HG02938 (cell line): ENCODE data around the gene TRHDE.
"Not testable (repeated sequence)": the region's sequence is repeated elsewhere in the genome, so short reads cannot be mapped to it uniquely, and the experiment has no call there.

ENCODE experiments used
- ATAC-seq: cut with Tn5 transposase; IDR thresholded peaks from one replicate; pipeline ENCODE4 v1.9.1; 2021; ENCODE audit warnings: mild to moderate bottlenecking, moderate library complexity; ENCODE audit not compliant: unreplicated experiment

Gene TRHDE

DNA sequence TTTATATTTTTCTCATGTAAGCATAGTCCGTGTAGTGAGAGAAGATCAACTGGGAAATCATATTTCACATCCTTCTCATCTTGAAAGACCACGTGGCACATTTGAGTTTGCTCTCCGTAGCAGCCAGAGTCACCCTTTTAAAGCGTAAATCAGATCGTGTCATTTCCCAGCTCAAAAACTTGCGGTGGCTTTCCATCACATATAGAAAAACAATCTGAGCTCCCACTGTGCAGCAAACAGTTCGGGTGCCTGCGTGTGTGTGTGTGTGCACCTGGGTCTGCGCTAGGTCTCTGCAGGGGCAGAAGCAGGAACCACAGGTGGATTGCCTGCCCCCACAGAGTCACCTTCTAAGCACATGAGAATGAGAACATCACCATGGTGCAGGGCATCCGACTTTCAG, 338.2 kb downstream of the TRHDE start:
- no peak for ATAC-seq

DNA sequence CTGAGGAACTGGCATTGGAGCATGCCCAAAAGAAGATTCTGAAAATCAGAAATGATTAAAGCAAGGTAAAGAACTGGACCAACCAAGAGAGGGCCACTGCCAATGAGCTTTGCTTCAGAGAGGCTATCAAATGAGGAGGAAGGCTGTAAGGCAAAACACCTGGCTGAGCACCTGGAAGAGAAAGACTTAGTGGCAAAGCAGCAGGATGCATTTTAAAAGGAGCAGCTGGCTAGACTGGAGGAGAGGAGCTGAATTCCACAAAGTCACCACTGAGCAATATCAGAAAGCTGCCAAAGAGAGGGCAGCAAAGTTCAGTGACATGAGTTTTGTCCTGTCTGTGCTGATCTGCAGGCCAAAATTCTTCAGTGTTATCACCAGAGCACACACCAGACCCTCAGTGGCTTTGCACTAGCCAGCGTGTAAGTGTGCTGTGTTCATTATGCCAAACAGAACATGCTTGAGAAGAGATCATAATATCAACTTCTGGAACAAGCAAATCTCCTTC, 338.7 kb downstream of the TRHDE start:
- ATAC-seq = no peak

DNA sequence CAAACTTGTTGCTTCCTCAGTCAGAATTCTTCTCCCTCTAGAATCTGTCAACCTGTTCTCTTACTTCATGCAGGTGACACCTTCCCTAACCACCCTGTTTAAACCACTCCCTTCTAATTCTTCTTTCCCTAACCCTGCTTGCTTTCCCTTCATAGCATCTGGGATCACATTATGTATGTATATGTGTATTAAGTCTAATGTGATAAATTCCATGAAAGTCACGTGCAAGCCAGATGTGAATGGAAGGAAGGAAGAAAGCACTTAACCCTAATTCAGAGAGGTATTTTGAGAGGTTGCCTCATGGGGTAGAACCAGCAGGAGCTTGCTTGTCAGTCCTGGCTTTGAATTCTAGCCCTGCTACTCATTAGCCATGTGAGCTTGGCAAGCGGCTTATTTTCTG, 340.0 kb downstream of the TRHDE start:
- ATAC-seq = no peak

DNA sequence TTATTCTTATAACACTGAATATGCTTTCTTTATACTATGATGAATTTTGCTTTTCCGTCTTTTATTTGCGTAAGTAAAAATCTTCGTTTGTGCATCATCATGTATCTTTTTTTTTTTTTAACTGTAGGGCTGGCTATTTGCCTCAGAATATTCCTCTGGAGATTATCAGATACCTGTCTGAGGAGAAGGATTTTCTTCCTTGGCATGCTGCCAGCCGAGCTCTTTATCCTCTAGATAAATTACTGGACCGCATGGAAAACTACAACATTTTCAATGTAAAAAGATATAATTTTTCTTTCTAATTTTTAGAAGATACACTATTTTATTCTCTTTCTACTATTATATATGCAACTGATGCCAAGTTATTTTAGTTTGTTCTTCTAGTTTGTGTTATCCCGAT, 346.6 kb downstream of the TRHDE start:
- no peak for ATAC-seq

DNA sequence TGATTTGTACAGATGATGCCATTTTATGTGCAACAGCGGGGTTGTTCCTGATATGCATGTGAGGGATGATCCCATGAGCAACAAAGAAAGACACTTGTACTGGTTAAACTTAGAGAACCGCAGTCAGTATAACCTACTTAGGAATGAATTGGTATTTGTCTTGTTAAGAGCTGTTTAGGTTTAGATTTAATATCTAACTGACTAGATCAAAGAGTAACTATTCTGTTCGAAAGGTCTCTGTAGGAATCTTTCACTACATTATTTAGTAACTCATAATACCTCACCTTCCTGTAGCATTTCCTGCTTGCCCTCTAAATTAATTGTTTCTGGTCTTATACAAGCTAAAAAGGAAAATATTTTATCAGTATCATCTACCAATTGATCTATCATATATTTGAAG, 350.4 kb downstream of the TRHDE start:
- no peak for ATAC-seq

DNA sequence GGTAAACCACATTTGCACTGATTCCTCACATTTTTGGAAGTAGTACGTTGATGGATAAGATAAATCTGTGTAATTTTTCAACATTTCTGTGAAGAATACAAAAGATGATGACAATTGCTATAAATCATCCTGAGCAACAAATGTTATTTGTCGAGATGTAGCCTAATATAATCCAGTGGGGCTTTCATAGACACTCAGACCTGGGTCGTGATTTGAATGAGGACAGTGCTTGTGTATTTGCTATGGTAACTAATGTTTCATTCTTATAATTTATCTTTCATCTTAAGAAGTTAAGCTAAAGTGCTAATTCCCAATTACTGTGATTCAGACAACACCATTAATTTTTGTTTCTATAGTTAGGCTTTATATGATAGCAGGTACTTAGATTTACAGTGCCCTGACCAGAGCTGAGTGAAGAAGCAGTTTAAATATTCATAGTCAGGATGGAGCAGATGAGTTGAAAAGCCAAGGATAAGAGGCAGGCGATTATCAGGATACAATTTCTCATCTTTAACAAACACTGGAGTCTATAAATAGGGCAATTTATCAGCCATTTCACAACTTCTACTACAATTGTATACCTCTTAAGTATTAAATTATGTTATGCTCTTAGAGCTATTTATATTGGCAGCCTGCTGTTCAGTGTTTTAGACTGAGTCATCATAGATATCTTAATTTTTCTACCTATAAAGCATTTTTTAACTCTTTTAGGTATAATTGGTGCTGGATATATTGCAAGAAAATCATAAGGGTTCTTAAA, 359.9 kb downstream of the TRHDE start:
- ATAC-seq = no peak

DNA sequence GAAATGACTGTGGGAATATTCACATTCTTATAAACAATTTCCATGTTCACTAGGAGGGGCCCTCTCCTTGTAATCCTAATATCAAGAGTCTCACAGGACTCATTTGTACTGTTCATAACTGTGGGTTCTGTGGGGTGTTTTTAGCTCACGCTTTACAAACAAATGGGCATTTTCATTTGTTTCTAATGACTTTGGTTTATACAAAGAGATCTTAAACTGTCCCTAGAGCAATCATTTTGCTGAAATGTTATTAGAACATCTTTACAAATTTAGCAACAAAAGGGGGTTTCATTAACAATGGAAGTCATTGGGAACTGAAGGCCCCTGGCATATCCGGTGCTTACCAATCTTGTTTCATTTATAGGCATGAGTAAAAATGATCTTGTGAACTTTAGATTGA, 370.5 kb downstream of the TRHDE start:
- ATAC-seq = no peak

DNA sequence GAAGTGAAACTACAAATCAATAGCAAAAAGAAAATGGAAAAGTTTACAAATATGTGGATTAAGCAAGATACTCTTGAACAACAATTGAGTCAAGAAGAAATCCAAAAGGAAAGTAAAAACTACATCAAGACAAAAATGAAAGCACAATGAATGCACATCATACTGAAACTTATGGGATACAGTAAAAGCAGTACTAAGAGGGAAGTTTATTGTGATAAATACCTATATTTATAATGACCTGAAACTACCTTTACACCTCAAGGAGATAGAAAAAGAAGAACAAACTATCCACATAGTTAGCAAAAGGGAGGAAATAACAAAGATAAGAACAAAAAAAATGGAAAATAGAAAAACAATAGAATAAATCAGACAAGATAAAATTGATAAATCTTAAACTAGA, 375.0 kb downstream of the TRHDE start:
- ATAC-seq = no peak

DNA sequence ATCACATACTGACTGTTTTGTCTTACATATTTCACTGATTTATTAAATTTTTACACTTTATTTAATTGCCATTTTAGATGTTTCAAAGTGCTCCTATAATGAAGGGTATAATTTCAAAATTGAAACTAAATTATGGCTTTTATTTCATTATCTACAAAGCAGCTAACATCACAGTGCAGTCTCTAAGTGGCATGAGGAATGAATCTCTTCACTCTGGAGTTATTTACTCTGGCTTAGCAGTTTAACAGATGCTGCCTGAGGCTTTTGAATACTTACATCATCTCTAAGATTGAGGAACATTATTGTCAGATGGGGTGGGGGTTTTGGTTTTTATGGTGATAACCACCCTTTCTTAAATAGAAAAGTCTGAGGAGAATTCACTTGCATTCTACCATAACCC, 386.4 kb downstream of the TRHDE start:
- no peak for ATAC-seq

DNA sequence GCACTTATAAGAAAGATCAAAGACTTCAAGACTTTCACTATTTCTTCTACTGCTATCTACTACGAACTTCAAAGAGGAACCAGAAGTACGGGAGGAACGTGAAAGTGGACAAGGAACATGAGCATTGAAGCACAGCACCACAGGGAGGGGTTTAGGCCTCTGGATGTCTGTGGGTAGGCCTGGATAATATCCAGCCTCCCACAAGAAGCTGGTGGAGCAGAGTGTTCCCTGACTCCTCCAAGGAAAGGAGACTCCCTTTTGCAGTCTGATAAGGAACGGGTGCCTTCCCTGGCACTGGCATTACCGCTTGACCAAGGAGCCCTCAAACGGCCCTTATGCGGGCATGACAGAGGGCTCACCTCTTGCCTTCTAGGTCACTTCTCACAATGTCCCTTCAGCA, 388.0 kb downstream of the TRHDE start:
- not testable (repeated sequence) for ATAC-seq

DNA sequence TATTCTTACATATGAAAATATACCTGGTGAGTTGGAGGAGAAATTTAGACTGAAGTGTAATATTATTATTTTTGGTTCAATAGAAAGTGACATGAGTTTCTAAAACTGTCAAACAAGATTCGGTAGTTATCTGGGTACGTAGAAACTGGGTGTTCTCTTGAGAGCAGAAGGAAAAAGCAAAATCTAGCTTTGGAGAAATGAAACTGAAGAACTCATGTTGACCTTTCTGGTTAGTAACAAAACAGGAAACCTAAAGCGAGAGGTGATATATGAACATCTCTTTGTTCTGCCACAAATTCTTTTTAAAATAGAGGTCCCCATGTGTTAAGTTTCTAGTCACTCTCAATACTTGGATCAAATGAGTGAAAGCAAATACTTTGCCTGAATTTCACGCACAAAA, 401.7 kb downstream of the TRHDE start:
- ATAC-seq = peak; percentile 82

DNA sequence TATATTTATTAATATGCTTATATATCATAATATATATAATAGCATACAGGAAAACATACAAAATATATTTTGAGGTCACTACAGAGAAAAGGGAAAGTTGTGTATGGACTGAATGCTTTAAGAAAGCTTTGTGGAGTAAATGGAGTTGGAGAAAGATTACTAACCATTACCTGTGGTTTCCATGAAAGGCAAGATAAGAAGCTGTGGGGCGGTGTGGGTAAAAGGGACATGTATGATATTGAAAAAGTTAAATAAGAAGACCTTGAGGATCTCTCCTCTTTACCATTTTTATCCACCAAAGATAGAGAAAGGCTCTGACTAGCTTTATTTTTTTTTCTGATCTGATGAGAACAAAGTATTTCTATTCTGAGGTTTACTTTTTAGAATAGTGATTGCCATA, 404.4 kb downstream of the TRHDE start:
- no peak for ATAC-seq

DNA sequence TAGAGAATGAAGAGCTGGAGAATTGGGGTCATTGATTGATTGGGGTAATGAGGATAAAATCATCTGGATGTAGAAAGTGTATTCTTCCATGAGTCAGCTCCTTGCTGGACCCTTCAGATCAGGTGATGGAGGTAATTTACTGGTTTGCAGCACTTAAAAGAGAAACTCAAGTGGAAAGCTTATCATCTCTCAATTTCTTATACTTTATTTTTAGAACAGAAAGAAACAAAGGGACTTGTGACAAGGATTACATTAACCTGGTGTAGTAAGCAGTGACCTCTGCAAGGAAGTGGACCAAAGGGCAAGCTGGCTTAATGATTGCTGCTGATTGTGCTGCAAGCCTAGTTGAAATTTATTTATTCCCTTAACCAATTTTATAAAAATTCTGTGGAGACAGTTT, 405.0 kb downstream of the TRHDE start:
- no peak for ATAC-seq

DNA sequence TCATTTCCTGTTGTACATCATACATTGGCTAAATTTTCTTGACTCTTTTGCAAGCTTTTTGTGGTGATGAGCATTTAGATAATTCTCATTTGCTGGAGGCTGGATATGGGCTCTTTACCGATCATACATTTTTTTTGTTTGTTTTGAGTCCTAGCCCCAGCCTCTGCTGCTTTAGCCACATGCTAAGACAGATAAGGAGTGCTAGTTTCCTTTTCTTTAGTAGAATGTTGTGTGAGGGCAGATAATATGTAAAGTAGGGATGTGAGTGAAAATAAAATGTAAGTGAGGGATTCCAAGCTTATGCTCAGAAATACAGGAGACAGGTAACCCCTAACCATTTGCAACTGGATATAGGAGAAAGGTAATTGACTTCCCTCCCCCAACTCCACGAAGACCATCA, 405.7 kb downstream of the TRHDE start:
- ATAC-seq = no peak

DNA sequence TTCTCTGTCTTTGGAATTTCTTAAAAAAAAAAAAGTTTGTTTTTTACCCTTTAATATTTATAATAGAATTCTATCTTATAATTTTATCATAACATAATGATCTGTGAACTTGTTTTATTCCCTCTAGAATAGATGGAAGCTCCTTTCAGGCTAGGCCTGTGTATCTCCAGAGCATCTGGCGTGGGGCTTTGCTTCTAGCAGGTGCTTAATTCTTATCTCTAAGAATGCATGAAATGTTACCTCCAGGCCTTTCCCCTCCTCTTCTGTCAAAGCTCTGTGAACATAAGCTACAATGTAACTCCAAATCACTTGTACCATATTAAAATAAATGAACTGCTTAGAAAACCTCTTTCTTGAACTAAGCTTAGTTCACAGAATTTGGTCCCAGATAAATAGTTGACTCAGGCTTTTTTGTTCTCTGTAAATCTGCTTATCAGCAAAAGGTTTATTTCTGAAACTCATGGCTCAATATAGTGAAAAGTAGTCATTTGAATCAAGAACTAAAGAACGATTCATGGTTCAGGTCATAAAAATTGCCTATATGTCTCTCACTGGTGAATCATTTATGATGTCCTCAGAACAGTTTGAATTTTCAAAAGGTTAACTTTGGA, 407.1 kb downstream of the TRHDE start:
- no peak for ATAC-seq

DNA sequence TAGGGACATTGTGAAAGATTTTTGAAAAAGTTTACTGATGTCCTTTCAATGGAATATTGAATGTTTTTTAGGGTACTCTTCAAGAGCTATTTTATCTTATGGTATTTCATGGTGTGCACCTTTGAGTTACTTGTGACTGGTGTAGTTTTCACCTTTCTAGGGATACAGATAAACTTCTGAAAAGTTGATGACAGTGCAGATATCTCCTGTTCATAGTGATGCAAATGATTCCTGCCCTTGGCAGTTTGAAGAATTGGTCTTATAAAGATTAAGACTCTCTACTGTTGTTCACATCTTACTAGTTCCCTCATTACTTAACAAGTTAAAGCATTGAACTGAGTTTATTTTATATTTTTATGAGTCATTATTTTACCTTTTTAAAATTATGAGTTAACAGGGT, 408.9 kb downstream of the TRHDE start:
- ATAC-seq = no peak

DNA sequence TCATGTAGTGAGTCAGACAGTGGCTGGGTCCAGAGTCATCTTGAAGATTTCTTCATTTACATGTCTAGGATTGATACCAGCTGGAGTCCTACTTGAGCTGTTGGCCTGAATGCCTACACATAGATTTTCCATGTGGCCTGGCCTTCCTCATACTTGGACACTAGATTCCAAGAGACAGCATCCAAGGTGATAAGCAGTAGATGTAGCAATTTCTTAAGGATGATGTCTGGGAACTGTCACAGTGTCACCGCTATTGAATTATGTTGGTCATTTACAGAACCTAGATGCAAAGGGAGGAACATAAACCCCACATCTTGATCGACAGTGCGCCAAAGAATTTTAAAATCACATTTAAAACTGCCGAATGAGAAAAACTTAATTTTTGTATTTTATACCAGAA, 412.3 kb downstream of the TRHDE start:
- no peak for ATAC-seq

DNA sequence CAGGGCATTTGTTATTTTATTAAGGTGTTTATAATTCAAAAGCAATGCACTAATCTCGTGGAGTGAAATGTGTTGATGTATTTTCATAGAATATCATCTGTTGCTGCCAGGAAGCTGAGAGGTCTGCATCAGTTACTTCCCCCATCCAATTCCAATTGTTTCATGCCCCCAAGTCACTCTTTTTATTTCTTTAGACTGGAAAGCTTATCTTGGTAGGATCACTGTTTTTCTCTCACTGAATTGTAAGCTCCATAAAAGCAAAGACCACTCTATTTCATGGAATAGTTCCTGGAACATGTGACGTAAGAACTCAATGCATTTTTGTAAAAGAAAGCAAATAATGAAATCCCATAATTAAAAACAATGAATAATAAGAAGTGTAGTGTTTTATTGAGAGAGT, 420.2 kb downstream of the TRHDE start:
- ATAC-seq = no peak

DNA sequence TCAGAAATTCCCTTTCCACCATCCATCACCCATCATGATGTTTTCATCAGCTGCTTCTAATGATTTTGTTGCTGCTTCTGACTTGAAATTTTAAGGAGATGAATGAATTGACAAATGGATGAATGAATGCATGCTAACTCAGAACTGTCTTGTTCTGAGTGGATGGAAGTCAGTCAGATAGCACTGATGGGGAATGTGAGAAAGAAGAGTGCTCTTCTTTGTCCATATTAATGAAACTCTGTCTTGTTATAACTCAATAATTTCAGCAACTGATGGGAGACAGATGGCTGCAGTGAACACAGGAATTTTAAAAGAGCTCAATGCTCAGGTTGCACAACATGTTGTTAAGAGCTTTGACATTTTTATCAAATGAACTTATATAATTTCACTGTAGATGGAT, 422.0 kb downstream of the TRHDE start:
- no peak for ATAC-seq

DNA sequence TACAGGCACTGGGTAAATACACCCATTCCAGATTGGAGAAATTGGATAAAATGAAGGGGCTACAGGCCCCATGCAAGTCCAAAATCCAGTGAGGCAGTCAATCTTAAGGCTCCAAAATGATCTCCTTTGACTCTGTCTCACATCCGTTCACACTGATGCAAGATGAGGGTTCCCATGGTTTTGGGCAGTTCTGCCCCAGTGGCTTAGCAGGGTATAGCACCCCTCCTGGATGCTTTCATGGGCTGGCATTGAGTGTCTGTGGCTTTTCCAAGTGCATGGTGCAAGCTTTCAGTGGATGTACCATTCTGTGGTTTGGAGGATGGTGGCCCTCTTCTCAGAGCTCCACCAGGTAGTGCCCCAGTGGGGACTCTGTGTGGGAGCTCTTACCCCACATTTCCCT, 427.2 kb downstream of the TRHDE start:
- no peak for ATAC-seq

DNA sequence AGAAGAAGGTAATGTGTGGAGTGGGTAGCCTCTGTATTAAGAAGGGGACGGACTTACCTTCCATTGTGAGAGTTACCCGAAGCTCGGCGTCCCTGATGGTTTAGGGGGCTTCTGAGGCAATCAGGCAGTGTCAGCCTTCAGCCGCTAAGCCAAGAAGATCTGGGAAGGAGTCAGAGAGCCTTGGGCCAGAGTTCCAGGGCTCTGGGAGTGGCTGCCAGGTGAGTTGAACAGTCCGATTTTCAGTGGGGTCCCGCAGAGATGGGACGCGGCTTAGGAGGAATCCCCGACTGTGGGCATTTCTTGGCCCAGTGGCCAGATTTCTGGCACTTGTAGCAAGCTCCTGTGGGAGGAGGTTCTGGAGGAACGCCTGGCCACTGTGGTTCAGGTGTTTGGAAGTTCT, 439.9 kb downstream of the TRHDE start:
- ATAC-seq = not testable (repeated sequence)

DNA sequence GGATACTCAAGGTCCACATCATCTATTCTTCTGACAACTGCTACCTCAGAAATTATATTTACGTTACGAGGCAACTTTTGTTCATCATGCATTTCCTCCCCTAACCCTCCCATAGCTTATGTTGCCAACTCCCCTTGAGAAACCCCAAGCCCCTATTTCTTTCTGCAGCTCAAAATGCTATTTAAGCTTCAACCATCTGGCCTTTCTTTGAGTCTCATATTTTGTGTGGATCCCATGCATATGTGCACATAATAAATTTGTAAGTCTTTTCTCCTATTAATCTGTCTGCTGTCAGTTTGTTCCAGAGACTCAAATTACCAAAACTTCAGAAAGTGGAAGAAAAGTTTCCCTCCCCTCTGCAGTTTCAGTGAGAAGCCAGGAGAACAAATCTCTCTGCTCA, 444.1 kb downstream of the TRHDE start:
- ATAC-seq = no peak

DNA sequence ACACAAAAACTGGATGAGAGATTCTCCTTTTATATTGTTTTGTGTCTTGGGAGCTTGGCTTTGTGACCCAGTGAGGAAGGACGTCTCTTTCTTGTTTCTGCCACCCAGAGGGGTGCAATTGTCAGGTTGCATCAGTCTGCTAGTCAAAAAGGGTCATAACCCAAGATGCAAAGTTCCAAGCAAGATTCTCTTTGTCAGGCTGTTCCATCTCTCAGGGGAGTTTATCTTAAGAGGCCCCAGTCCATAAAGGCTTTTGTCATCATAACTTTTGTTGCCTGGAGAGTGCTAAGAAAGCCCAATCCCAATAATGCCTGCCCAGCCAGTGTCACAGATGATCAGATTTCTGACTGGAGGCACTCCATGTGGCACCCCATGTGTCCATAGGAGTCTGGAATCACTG, 444.9 kb downstream of the TRHDE start:
- ATAC-seq = no peak
